Measurements from ENCODE around the gene DNAH2. TPM values are rescaled to one million over a fixed set of nuclear protein-coding genes. Genes with fewer than 3 reads are reported as not detected.

Gene DNAH2
- polyA plus RNA-seq, 1 donor from 2014 or later = 2.0 TPM

- TF ChIP-seq MXI1 (conservative IDR thresholded peaks at IDR 0.05; ENCODE audit: poor library complexity, severe bottlenecking) (no peak), REST (IDR thresholded peaks at IDR 0.05; ENCODE audit: borderline replicate concordance) (no peak), POLR2AphosphoS5 (IDR thresholded peaks at IDR 0.05) (no peak), EP300 (conservative IDR thresholded peaks at IDR 0.05; ENCODE audit: poor library complexity, severe bottlenecking) (no peak), EZH2 (IDR thresholded peaks at IDR 0.05; ENCODE audit: borderline replicate concordance, insufficient read depth, low read length, poor library complexity, severe bottlenecking) (no peak), TAF1 (IDR thresholded peaks at IDR 0.05; ENCODE audit: low read depth) (no peak), CTCF (IDR thresholded peaks at IDR 0.05; ENCODE audit: poor library complexity, severe bottlenecking) (no peak), SMC3 (conservative IDR thresholded peaks at IDR 0.05; ENCODE audit: poor library complexity) (no peak), RAD21 (conservative IDR thresholded peaks at IDR 0.05) (no peak)
- Histone ChIP-seq H3K4me3 (ENCODE audit: low read length) (no peak overlapping the region), H4K20me1 (ENCODE audit: insufficient read depth) (no peaks in the 10 kb centered on the region), H3K27me3 (ENCODE audit: insufficient read depth, low read depth, low read length) (no peaks in the 10 kb centered on the region), H3K27ac (ENCODE audit: low read length) (no peak overlapping the region), H3K9me2 (ENCODE audit: insufficient read depth, low read length) (no peaks in the 10 kb centered on the region), H3F3A (ENCODE audit: insufficient read depth, low read length, poor library complexity, severe bottlenecking) (no peaks in the 10 kb centered on the region), H3K9ac (ENCODE audit: low read length) (no peak overlapping the region), H3K79me2 (replicated peaks; ENCODE audit: insufficient read depth, low read length) (no peaks in the 10 kb centered on the region), H3K36me3 (ENCODE audit: insufficient read depth, low read length) (no peaks in the 10 kb centered on the region), H2AFZ (ENCODE audit: low read depth, low read length) (no peak overlapping the region), H3K4me2 (ENCODE audit: low read length) (no peak overlapping the region), H3K9me3 (ENCODE audit: low read length) (no peaks in the 10 kb centered on the region)
Measured at GRCh38 chr17:7748076-7748775, 30.7 kb downstream of the DNAH2 start.

GRCh38 chr17:7750321-7750821 lies 32.8 kb downstream of the DNAH2 start:
- Histone ChIP-seq H3K27ac (ENCODE audit: low read length) (no peak overlapping the region), H4K20me1 (ENCODE audit: insufficient read depth) (no peaks in the 10 kb centered on the region), H3K27me3 (ENCODE audit: insufficient read depth, low read depth, low read length) (no peaks in the 10 kb centered on the region), H3K9ac (ENCODE audit: low read length) (no peak overlapping the region), H3K36me3 (ENCODE audit: insufficient read depth, low read length) (no peaks in the 10 kb centered on the region), H3K4me3 (ENCODE audit: low read length) (no peak overlapping the region), H3K79me2 (replicated peaks; ENCODE audit: insufficient read depth, low read length) (no peaks in the 10 kb centered on the region), H3K4me2 (ENCODE audit: low read length) (no peak overlapping the region), H3K9me3 (ENCODE audit: low read length) (no peaks in the 10 kb centered on the region), H3F3A (ENCODE audit: insufficient read depth, low read length, poor library complexity, severe bottlenecking) (no peaks in the 10 kb centered on the region), H3K9me2 (ENCODE audit: insufficient read depth, low read length) (no peaks in the 10 kb centered on the region), H2AFZ (ENCODE audit: low read depth, low read length) (no peak overlapping the region)
- TF ChIP-seq TAF1 (IDR thresholded peaks at IDR 0.05; ENCODE audit: low read depth) (no peak), RAD21 (conservative IDR thresholded peaks at IDR 0.05) (no peak), MXI1 (conservative IDR thresholded peaks at IDR 0.05; ENCODE audit: poor library complexity, severe bottlenecking) (no peak), POLR2AphosphoS5 (IDR thresholded peaks at IDR 0.05) (no peak), CTCF (IDR thresholded peaks at IDR 0.05; ENCODE audit: poor library complexity, severe bottlenecking) (no peak), SMC3 (conservative IDR thresholded peaks at IDR 0.05; ENCODE audit: poor library complexity) (no peak), REST (IDR thresholded peaks at IDR 0.05; ENCODE audit: borderline replicate concordance) (no peak), EP300 (conservative IDR thresholded peaks at IDR 0.05; ENCODE audit: poor library complexity, severe bottlenecking) (no peak), EZH2 (IDR thresholded peaks at IDR 0.05; ENCODE audit: borderline replicate concordance, insufficient read depth, low read length, poor library complexity, severe bottlenecking) (no peak)
